GM12878 (cell line): ENCODE measurements around the gene TRIM69. TPM values are rescaled to one million over a fixed set of nuclear protein-coding genes. Genes with fewer than 3 reads are reported as not detected.

Source experiments
- ASH2L ChIP-seq: fragments of 300-600, 200-600 bp; sonication (generic); IDR thresholded peaks from 2 replicates; pipeline ENCODE4 v1.6.1; 2017; ENCODE audit warnings: low read depth, mild to moderate bottlenecking, borderline replicate concordance
- BMI1 ChIP-seq: fragments of 450-650 bp; IDR thresholded peaks from 2 replicates; pipeline ENCODE4 v1.6.1; 2016; ENCODE audit warnings: mild to moderate bottlenecking, moderate library complexity, borderline replicate concordance
- CBFB ChIP-seq: IDR thresholded peaks from 2 replicates; pipeline ENCODE4 v1.6.1; 2016; ENCODE audit warnings: antibody characterized with exemption, low read depth
- CUX1 ChIP-seq: IDR thresholded peaks from 2 replicates; pipeline ENCODE4 v1.6.1; 2012; ENCODE audit warnings: improper control_type of control experiment, low read depth, low read length; ENCODE audit not compliant: insufficient replicate concordance
- EED ChIP-seq: sonication (generic); IDR thresholded peaks from 2 replicates; pipeline ENCODE4 v1.6.1; 2016; ENCODE audit warnings: antibody characterized with exemption, low read depth
- HSF1 ChIP-seq: fragments of 150-350 bp; IDR thresholded peaks from 2 replicates; pipeline ENCODE4 v1.6.1; 2014; ENCODE audit warnings: mild to moderate bottlenecking, low read depth, low read length
- JUND ChIP-seq: IDR thresholded peaks from 2 replicates; pipeline ENCODE4 v1.6.1; 2012; ENCODE audit warnings: low read depth, mild to moderate bottlenecking, low read length, improper control_type of control experiment, moderate library complexity
- NR2C2 ChIP-seq: IDR thresholded peaks from 2 replicates; pipeline ENCODE4 v1.6.1; 2011; ENCODE audit warnings: borderline replicate concordance, low read depth; ENCODE audit not compliant: control insufficient read depth, insufficient read length
- PKNOX1 ChIP-seq: fragments of 450-650 bp; IDR thresholded peaks from 2 replicates; pipeline ENCODE4 v1.6.1; 2016; ENCODE audit warnings: mild to moderate bottlenecking
- RUNX3 ChIP-seq: IDR thresholded peaks from 2 replicates; pipeline ENCODE4 v1.6.1; 2012; ENCODE audit warnings: low read length, inconsistent platforms
- SMC3 ChIP-seq: IDR thresholded peaks from 2 replicates; pipeline ENCODE4 v1.6.1; 2011; ENCODE audit warnings: low read length, improper control_type of control experiment, borderline replicate concordance
- ZNF207 ChIP-seq: fragments of 450-650 bp; IDR thresholded peaks from 2 replicates; pipeline ENCODE4 v1.6.1; 2014; ENCODE audit warnings: antibody characterized with exemption, mild to moderate bottlenecking, borderline replicate concordance
- ZNF384 ChIP-seq: IDR thresholded peaks from 2 replicates; pipeline ENCODE4 v1.6.1; 2012; ENCODE audit warnings: low read depth, mild to moderate bottlenecking, low read length, improper control_type of control experiment, borderline replicate concordance
- ZNF592 ChIP-seq: fragments of 450-650 bp; IDR thresholded peaks from 2 replicates; pipeline ENCODE4 v1.6.1; 2017; ENCODE audit warnings: mild to moderate bottlenecking, moderate library complexity
- polyA plus RNA-seq, 11 experiments: library from polyadenylated mRNA; depleted of rRNA in 4 of 11; unstranded in 6 of 11; stranded (reverse) in 5 of 11; fragments of >200 nt; fragmentation: Nextera tagmentation in 4 of 11; fragmentation: Illumina TruSeq in 1 of 11; extraction: Ambion mirVana in 4 of 11; extraction: Trizol in 1 of 11; gene quantifications; 1 replicate in 1 of 11; 2 replicates in 10 of 11; pipeline versions ENCODE4 v1.2.1 to v1.2.3, GENCODE V29; 2011 to 2016; ENCODE audit warnings: inconsistent platforms in 2 of 11, missing spikeins in 2 of 11, low read depth in 1 of 11
- total RNA-seq, 4 experiments: library from RNA; depleted of rRNA in 3 of 4; stranded (reverse); fragments of >200 nt in 3 of 4; fragmentation: Illumina TruSeq in 1 of 4; extraction: Trizol in 1 of 4; gene quantifications; 2 replicates each; pipeline versions ENCODE4 v1.2.1 to v1.2.3, GENCODE V29; 2013 to 2021
- TF ChIP-seq, protein P1 (sequence below): fragments of 450-650 bp; IDR thresholded peaks from 2 replicates; pipeline ENCODE4 v1.6.1; 2017; ENCODE audit warnings: borderline replicate concordance

Gene TRIM69
- total and polyA plus RNA-seq, 10 of the 15 experiments (the other 5 are each of a cell fraction or from before 2014, with no cell fraction given): 11.2 to 52.7 (median 37.8) TPM

DNA sequence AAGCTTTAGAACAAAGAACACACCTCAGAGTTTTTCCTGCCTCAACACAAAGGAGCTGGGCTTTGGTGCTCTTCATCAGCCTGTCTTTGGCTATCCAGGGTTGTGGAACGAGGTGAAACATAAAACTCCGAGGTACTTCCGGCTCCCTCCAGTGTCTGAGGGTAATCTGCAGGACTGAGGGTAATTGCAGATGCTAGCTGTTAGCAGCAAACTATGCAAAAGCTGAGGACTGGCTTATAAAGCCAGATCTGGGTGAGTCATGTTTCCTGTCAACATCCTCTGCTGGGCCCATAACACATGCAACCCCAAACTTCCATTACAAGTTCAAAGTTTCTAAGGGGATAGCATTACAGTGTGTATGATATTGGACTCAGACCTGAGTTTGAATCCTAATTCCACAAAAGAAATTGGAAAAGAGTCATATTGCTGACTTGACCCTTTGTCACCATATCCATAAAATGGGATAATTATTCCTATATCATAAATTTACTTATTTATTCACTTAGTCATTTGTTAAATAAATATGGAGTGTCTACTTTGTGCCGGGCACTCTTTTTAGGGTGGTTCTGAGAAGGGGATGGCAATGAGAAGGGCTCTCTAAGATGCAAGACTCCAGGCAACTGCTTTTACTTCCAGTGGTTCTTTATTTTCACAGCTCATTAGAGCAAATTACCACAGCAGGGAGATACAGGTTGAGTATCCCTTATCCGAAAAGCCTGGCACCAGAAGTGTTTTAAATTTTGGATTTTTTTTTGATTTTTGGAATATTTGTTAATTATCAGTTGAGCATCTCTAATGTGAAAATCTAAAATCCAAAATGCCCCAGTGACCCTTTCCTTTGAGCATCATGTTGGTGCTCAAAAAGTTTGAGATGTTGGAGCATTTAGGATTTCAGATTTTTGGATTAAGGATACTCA is 9.5 kb upstream of the TRIM69 start (continued):
- peak; percentile 86 for TF ChIP-seq JUND
- peak; percentile 65 for TF ChIP-seq BMI1
- peak; percentile 96 for TF ChIP-seq CBFB
- TF ChIP-seq RUNX3: peak; percentile 59
- TF ChIP-seq SMC3: no peak
- peak; percentile 80 for TF ChIP-seq EED
- TF ChIP-seq PKNOX1: no peak; the same call in 1 of the 2 replicates
- no peak for TF ChIP-seq NR2C2
- no peak for TF ChIP-seq ZNF384
- TF ChIP-seq HSF1: no peak
- TF ChIP-seq CUX1: no peak
- no peak for TF ChIP-seq ASH2L
- TF ChIP-seq ZNF207: no peak
- TF ChIP-seq ZNF592: no peak
- TF ChIP-seq, protein P1, sequence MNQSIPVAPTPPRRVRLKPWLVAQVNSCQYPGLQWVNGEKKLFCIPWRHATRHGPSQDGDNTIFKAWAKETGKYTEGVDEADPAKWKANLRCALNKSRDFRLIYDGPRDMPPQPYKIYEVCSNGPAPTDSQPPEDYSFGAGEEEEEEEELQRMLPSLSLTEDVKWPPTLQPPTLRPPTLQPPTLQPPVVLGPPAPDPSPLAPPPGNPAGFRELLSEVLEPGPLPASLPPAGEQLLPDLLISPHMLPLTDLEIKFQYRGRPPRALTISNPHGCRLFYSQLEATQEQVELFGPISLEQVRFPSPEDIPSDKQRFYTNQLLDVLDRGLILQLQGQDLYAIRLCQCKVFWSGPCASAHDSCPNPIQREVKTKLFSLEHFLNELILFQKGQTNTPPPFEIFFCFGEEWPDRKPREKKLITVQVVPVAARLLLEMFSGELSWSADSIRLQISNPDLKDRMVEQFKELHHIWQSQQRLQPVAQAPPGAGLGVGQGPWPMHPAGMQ: no peak
